Mesenchymal stem cell (in vitro differentiated cells and primary cell): Measurements from ENCODE around the gene ZFAND2A.

Experiments
- DNase-seq: peaks from one replicate; pipeline ENCODE4 v3.0.0-alpha.2; 2013
- H2AFZ ChIP-seq: one replicate; pipeline ENCODE4 v1.6.1; 2013; ENCODE audit warnings: low read depth, mild to moderate bottlenecking, control low read depth, inconsistent platforms, low read length, moderate library complexity
- H2AK5ac ChIP-seq: 2 replicates; pipeline ENCODE4 v1.6.1; 2013; ENCODE audit warnings: low read length, moderate library complexity, mild to moderate bottlenecking, inconsistent platforms; ENCODE audit not compliant: severe bottlenecking
- H2BK120ac ChIP-seq: one replicate; pipeline ENCODE4 v1.6.1; 2013; ENCODE audit warnings: low read depth, mild to moderate bottlenecking, inconsistent platforms, low read length, moderate library complexity
- H2BK12ac ChIP-seq, 2 experiments: one replicate each; pipeline ENCODE4 v1.6.1; 2013; ENCODE audit warnings: inconsistent platforms in 2 of 2, low read length in 2 of 2, mild to moderate bottlenecking in 2 of 2, moderate library complexity in 2 of 2, control low read depth in 1 of 2
- H2BK15ac ChIP-seq: one replicate; pipeline ENCODE4 v1.6.1; 2013; ENCODE audit warnings: mild to moderate bottlenecking, low read depth, inconsistent platforms; ENCODE audit not compliant: poor library complexity, severe bottlenecking
- H2BK5ac ChIP-seq: 2 replicates; pipeline ENCODE4 v1.6.1; 2013; ENCODE audit warnings: low read depth, mild to moderate bottlenecking, low read length, control low read depth, inconsistent platforms; ENCODE audit not compliant: poor library complexity, severe bottlenecking
- H3K14ac ChIP-seq, 2 experiments: one replicate each; pipeline ENCODE4 v1.6.1; 2013; ENCODE audit warnings: inconsistent platforms in 2 of 2, low read length in 2 of 2, control low read depth in 1 of 2, mild to moderate bottlenecking in 1 of 2, moderate library complexity in 1 of 2
- H3K18ac ChIP-seq, 2 experiments: one replicate each; pipeline ENCODE4 v1.6.1; 2013; ENCODE audit warnings: inconsistent platforms in 2 of 2, low read length in 2 of 2, control low read depth in 1 of 2, low read depth in 1 of 2, mild to moderate bottlenecking in 1 of 2
- H3K23ac ChIP-seq, 2 experiments: one replicate each; pipeline ENCODE4 v1.6.1; 2013; ENCODE audit warnings: inconsistent platforms in 2 of 2, low read length in 2 of 2, mild to moderate bottlenecking in 2 of 2, moderate library complexity in 2 of 2, control low read depth in 1 of 2
- H3K27ac ChIP-seq: 2 replicates; pipeline ENCODE4 v1.5.1; 2013; ENCODE audit warnings: mild to moderate bottlenecking, moderate library complexity, low read length, control low read depth, inconsistent platforms; ENCODE audit not compliant: poor library complexity, severe bottlenecking
- H3K27me3 ChIP-seq, 2 experiments: 2 replicates each; pipeline versions ENCODE4 v1.6.1 to v1.7.0; 2013; ENCODE audit warnings: low read length in 2 of 2, mild to moderate bottlenecking in 2 of 2, moderate library complexity in 2 of 2, control low read depth in 1 of 2, inconsistent platforms in 1 of 2; ENCODE audit not compliant: control insufficient read depth in 1 of 2, insufficient read depth in 1 of 2
- H3K36me3 ChIP-seq, 2 experiments: 2 replicates each; pipeline versions ENCODE4 v1.6.1 to v1.7.0; 2013; ENCODE audit warnings: low read length in 2 of 2, control low read depth in 1 of 2, inconsistent platforms in 1 of 2, low read depth in 1 of 2, mild to moderate bottlenecking in 1 of 2; ENCODE audit not compliant: insufficient read depth in 2 of 2, control insufficient read depth in 1 of 2
- H3K4ac ChIP-seq, 2 experiments: one replicate each; pipeline ENCODE4 v1.6.1; 2013; ENCODE audit warnings: inconsistent platforms in 2 of 2, low read length in 2 of 2, mild to moderate bottlenecking in 2 of 2, moderate library complexity in 2 of 2, control low read depth in 1 of 2, low read depth in 1 of 2
- H3K4me1 ChIP-seq: 2 replicates; pipeline ENCODE4 v1.6.1; 2013; ENCODE audit warnings: low read depth, low read length, control low read depth; ENCODE audit not compliant: control insufficient read depth, insufficient read depth
- H3K4me2 ChIP-seq: 2 replicates; pipeline ENCODE4 v1.6.1; 2013; ENCODE audit warnings: low read length, mild to moderate bottlenecking, inconsistent platforms; ENCODE audit not compliant: poor library complexity, severe bottlenecking
- H3K4me3 ChIP-seq, 2 experiments: 2 replicates each; pipeline versions ENCODE4 v1.5.1 to v1.7.0; 2013; ENCODE audit warnings: low read length in 2 of 2, mild to moderate bottlenecking in 2 of 2, control low read depth in 1 of 2, low read depth in 1 of 2; ENCODE audit not compliant: insufficient read depth in 1 of 2
- H3K79me1 ChIP-seq: replicated peaks from 2 replicates; pipeline ENCODE4 v1.6.1; 2013; ENCODE audit warnings: mild to moderate bottlenecking, control low read depth, low read length, inconsistent platforms; ENCODE audit not compliant: poor library complexity, severe bottlenecking
- H3K9ac ChIP-seq: 2 replicates; pipeline ENCODE4 v1.7.0; 2013; ENCODE audit warnings: mild to moderate bottlenecking, low read length, moderate library complexity
- H3K9me3 ChIP-seq: 2 replicates; pipeline ENCODE4 v1.7.0; 2013; ENCODE audit warnings: mild to moderate bottlenecking, low read length; ENCODE audit not compliant: control insufficient read depth
- H4K8ac ChIP-seq: one replicate; pipeline ENCODE4 v1.6.1; 2013; ENCODE audit warnings: inconsistent platforms, mild to moderate bottlenecking, low read length, moderate library complexity
- H4K91ac ChIP-seq: one replicate; pipeline ENCODE4 v1.6.1; 2013; ENCODE audit warnings: mild to moderate bottlenecking, low read length, inconsistent platforms
- WGBS: methylation state at CpG from one replicate; pipeline ENCODE4 v1.1.7; 2013; ENCODE audit warnings: mixed read lengths; 5-methylcytosine and 5-hydroxymethylcytosine counted together

The ZFAND2A gene

GRCh38 chr7:1112625-1113547 is 47.1 kb downstream of the ZFAND2A start:
- no peaks in the 10 kb centered on the region for H3K9me3 ChIP-seq
- H3K18ac ChIP-seq, result no peak overlapping the region
- no peak overlapping the region for H3K14ac ChIP-seq
- no peak overlapping the region for H2AFZ ChIP-seq
- WGBS, result 96% methylated on average over 43 of the region's 43 CpGs
- no peak overlapping the region for H3K4me3 ChIP-seq
- no peak overlapping the region for H2BK5ac ChIP-seq
- H3K27ac ChIP-seq, result no peak overlapping the region
- H3K23ac ChIP-seq, result no peak overlapping the region
- no peak overlapping the region for H3K4me2 ChIP-seq
- H3K79me1 ChIP-seq, result peaks cover 59% of the 10 kb centered on the region
- H2BK120ac ChIP-seq, result no peak overlapping the region
- H4K91ac ChIP-seq, result no peak overlapping the region
- DNase-seq, result no peak
- H3K4ac ChIP-seq, result no peak overlapping the region
- no peak overlapping the region for H2BK12ac ChIP-seq
- H4K8ac ChIP-seq, result no peak overlapping the region
- no peak overlapping the region for H3K9ac ChIP-seq
- H2BK15ac ChIP-seq, result no peak overlapping the region
- H3K36me3 ChIP-seq, result peaks cover 0 to 44% of the 10 kb centered on the region in 2 experiments
- no peak overlapping the region for H2AK5ac ChIP-seq
- H3K4me1 ChIP-seq, result peaks cover 1% of the 10 kb centered on the region
- H3K27me3 ChIP-seq, result no peaks in the 10 kb centered on the region

GRCh38 chr7:1112109-1112508 is 47.9 kb downstream of the ZFAND2A start:
- H3K23ac ChIP-seq, result no peak overlapping the region
- H2BK12ac ChIP-seq, result no peak overlapping the region
- H3K9ac ChIP-seq, result no peak overlapping the region
- no peak overlapping the region for H3K27ac ChIP-seq
- 95% methylated on average over 9 of the region's 9 CpGs for WGBS
- DNase-seq, result no peak
- H3K14ac ChIP-seq, result no peak overlapping the region
- H3K36me3 ChIP-seq, result peaks cover 0 to 45% of the 10 kb centered on the region in 2 experiments
- no peak overlapping the region for H3K4me3 ChIP-seq
- H2AFZ ChIP-seq, result no peak overlapping the region
- no peak overlapping the region for H2BK5ac ChIP-seq
- H3K18ac ChIP-seq, result no peak overlapping the region
- no peak overlapping the region for H3K4ac ChIP-seq
- no peaks in the 10 kb centered on the region for H3K9me3 ChIP-seq
- H3K4me1 ChIP-seq, result peaks cover 1% of the 10 kb centered on the region
- no peak overlapping the region for H2BK120ac ChIP-seq
- H4K91ac ChIP-seq, result no peak overlapping the region
- no peak overlapping the region for H3K4me2 ChIP-seq
- H3K79me1 ChIP-seq, result peaks cover 64% of the 10 kb centered on the region
- H2AK5ac ChIP-seq, result no peak overlapping the region
- H3K27me3 ChIP-seq, result no peaks in the 10 kb centered on the region
- no peak overlapping the region for H2BK15ac ChIP-seq
- no peak overlapping the region for H4K8ac ChIP-seq

- H3K4me1 ChIP-seq, result peaks cover 5% of the 10 kb centered on the region
- no peak overlapping the region for H2BK120ac ChIP-seq
- no peak overlapping the region for H2BK15ac ChIP-seq
- H4K8ac ChIP-seq, result no peak overlapping the region
- H3K27me3 ChIP-seq, result no peaks in the 10 kb centered on the region
- H3K14ac ChIP-seq, result no peak overlapping the region
- H3K36me3 ChIP-seq, result peaks cover 0 to 53% of the 10 kb centered on the region in 2 experiments
- DNase-seq, result no peak
- H2AFZ ChIP-seq, result no peak overlapping the region
- no peak overlapping the region for H3K9ac ChIP-seq
- H3K18ac ChIP-seq, result no peak overlapping the region
- H3K27ac ChIP-seq, result no peak overlapping the region
- H3K79me1 ChIP-seq, result peaks cover 73% of the 10 kb centered on the region
- H3K4me2 ChIP-seq, result no peak overlapping the region
- no peak overlapping the region for H3K4me3 ChIP-seq
- no peak overlapping the region for H3K23ac ChIP-seq
- H4K91ac ChIP-seq, result no peak overlapping the region
- H2BK5ac ChIP-seq, result no peak overlapping the region
- no peak overlapping the region for H3K4ac ChIP-seq
- H3K9me3 ChIP-seq, result no peaks in the 10 kb centered on the region
- 92% methylated on average over 3 of the region's 3 CpGs for WGBS
- H2BK12ac ChIP-seq, result no peak overlapping the region
- H2AK5ac ChIP-seq, result no peak overlapping the region
These were observed 48.8 kb downstream of the ZFAND2A start for GRCh38 chr7:1111156-1111555.

- Histone ChIP-seq H3K18ac (no peak overlapping the region), H3K27me3 (no peaks in the 10 kb centered on the region), H3K4ac (no peak overlapping the region), H2BK120ac (no peak overlapping the region), H3K4me3 (no peak overlapping the region), H3K4me1 (peaks cover 6% of the 10 kb centered on the region), H3K23ac (no peak overlapping the region), H2BK12ac (no peak overlapping the region), H3K27ac (no peak overlapping the region), H2AK5ac (no peak overlapping the region), H3K14ac (no peak overlapping the region), H2BK5ac (no peak overlapping the region), H4K8ac (no peak overlapping the region), H2AFZ (no peak overlapping the region), H3K9me3 (no peaks in the 10 kb centered on the region), H3K79me1 (peaks cover 70% of the 10 kb centered on the region), H3K9ac (no peak overlapping the region), H2BK15ac (no peak overlapping the region), H3K36me3 (peaks cover 0 to 49% of the 10 kb centered on the region in 2 experiments), H4K91ac (no peak overlapping the region), H3K4me2 (no peak overlapping the region)
- DNase-seq, result no peak
- WGBS, result 98% methylated on average over 25 of the region's 28 CpGs
These were observed 49.6 kb downstream of the ZFAND2A start for GRCh38 chr7:1110358-1110757.
